Kidney (tissue), 14 donors: ENCODE data around the gene TMSB15A. TPM values are rescaled to one million over a fixed set of nuclear protein-coding genes. Genes with fewer than 3 reads are reported as not detected.
"Not testable (repeated sequence)": the region's sequence is repeated elsewhere in the genome, so short reads cannot be mapped to it uniquely, and the experiment has no call there.

Experiments used
- DNase-seq, 5 donors: peaks; one replicate each; pipeline ENCODE4 v3.0.0-alpha.2; 2013 to 2020
- FAIRE-seq: peaks from 2 replicates; lab custom pipeline; 2012; peaks lifted over from hg19 to GRCh38; lab: Jason Lieb, UNC
- H3K27ac ChIP-seq, 2 donors: one replicate each; pipeline ENCODE4 v1.7.0; 2013; ENCODE audit warnings: low read depth in 2 of 2, low read length in 2 of 2, inconsistent platforms in 1 of 2
- H3K27me3 ChIP-seq: one replicate; pipeline ENCODE4 v1.7.1; 2013; ENCODE audit warnings: low read length, inconsistent platforms; ENCODE audit not compliant: control insufficient read depth, insufficient read depth
- H3K36me3 ChIP-seq, 3 donors: one replicate each; pipeline versions ENCODE4 v1.7.0 to v1.7.1; 2013; ENCODE audit warnings: low read length in 3 of 3, control low read depth in 1 of 3, inconsistent platforms in 1 of 3; ENCODE audit not compliant: insufficient read depth in 3 of 3, control insufficient read depth in 2 of 3
- H3K4me1 ChIP-seq, 3 donors: one replicate each; pipeline versions ENCODE4 v1.7.0 to v1.7.1; 2013; ENCODE audit warnings: low read length in 3 of 3, inconsistent platforms in 1 of 3, low read depth in 1 of 3; ENCODE audit not compliant: control insufficient read depth in 2 of 3, insufficient read depth in 2 of 3
- H3K4me3 ChIP-seq, 3 donors: one replicate each; pipeline versions ENCODE4 v1.7.0 to v1.8.1; 2013; ENCODE audit warnings: low read length in 3 of 3, control low read depth in 1 of 3, inconsistent platforms in 1 of 3
- H3K9ac ChIP-seq, 3 donors: one replicate each; pipeline versions ENCODE4 v1.7.0 to v1.7.1; 2013; ENCODE audit warnings: low read length in 3 of 3, control low read depth in 1 of 3, inconsistent platforms in 1 of 3
- H3K9me3 ChIP-seq, 3 donors: one replicate each; pipeline versions ENCODE4 v1.7.0 to v1.7.1; 2013; ENCODE audit warnings: low read length in 3 of 3, control low read depth in 1 of 3, inconsistent platforms in 1 of 3; ENCODE audit not compliant: control insufficient read depth in 2 of 3, insufficient read depth in 1 of 3
- CTCF ChIP-seq: IDR thresholded peaks from 3 replicates; pipeline ENCODE4 v1.5.1; 2012; ENCODE audit warnings: mild to moderate bottlenecking, moderate library complexity, borderline replicate concordance; ENCODE audit not compliant: insufficient read depth; ENCODE audit errors: extremely low read depth
- intact Hi-C: fragments of 100-400 bp; cut with DNase I; formaldehyde crosslinking; loops from one replicate; pipeline ENCODE4 v1.11.1; 2022
- polyA plus RNA-seq: library from polyadenylated mRNA; stranded (reverse); fragments of 350-450 nt; fragmentation: Illumina TruSeq; extraction: RNeasy Lipid Tissue Mini Kit (QIAGEN cat#74804); gene quantifications from one replicate; pipeline ENCODE4 v1.2.3, GENCODE V29; 2014; ENCODE audit warnings: low read depth, low replicate concordance; ENCODE audit not compliant: insufficient read depth
- total RNA-seq: library from RNA; stranded (reverse); fragmentation: NEBNext Ultra II Directional; extraction: Animal tissue kit (Norgen Biotek cat#: 25700); gene quantifications from one replicate; pipeline ENCODE4 v1.2.1, GENCODE V29; 2021
- donor health status: control.
- donor health status: control.
- donor health status: control.
- donor health status: control.
- donor health status: control.
- donor health status: DM: yes; HTN: yes; CAD: no.
- donor health status: Normal renal cell carcinoma (clear cell type).

The TMSB15A gene
- total and polyA plus RNA-seq, 2 donors from 2014 or later: 1.8 TPM; not detected in 1

GRCh38 chrX:102491766-102492165 is 24.8 kb downstream of the TMSB15A start:
- H3K27ac ChIP-seq: no peak overlapping the region
- H3K9me3 ChIP-seq: no peaks in the 10 kb centered on the region
- no peaks in the 10 kb centered on the region for H3K36me3 ChIP-seq
- no peak for TF ChIP-seq CTCF
- H3K9ac ChIP-seq: no peak overlapping the region
- H3K27me3 ChIP-seq: no peaks in the 10 kb centered on the region
- H3K4me1 ChIP-seq: no peaks in the 10 kb centered on the region
- no peak for DNase-seq
- intact Hi-C loops: no loop called here
- H3K4me3 ChIP-seq: no peak overlapping the region
- peak; percentile 76 for FAIRE-seq

- H3K4me1 ChIP-seq, H3K36me3 ChIP-seq, DNase-seq, FAIRE-seq, H3K9ac ChIP-seq, H3K27ac ChIP-seq, H3K4me3 ChIP-seq, H3K27me3 ChIP-seq, intact Hi-C loops, H3K9me3 ChIP-seq: not testable (repeated sequence)
These were observed 37.8 kb downstream of the TMSB15A start for GRCh38 chrX:102478765-102479164.

GRCh38 chrX:102471762-102472220 is 44.7 kb downstream of the TMSB15A start, which contains the start of gene TCP11X2:
TCP11X2 (minus strand) TSS chrX:102471812.
- H3K9ac ChIP-seq, H3K4me3 ChIP-seq, FAIRE-seq, DNase-seq, intact Hi-C loops, H3K4me1 ChIP-seq, H3K36me3 ChIP-seq, H3K27ac ChIP-seq, H3K9me3 ChIP-seq, H3K27me3 ChIP-seq: not testable (repeated sequence)

- H3K4me3 ChIP-seq, H3K27ac ChIP-seq, H3K9ac ChIP-seq, intact Hi-C loops, DNase-seq, H3K4me1 ChIP-seq, H3K36me3 ChIP-seq, H3K27me3 ChIP-seq, H3K9me3 ChIP-seq: not testable (repeated sequence)
- peak; percentile 97 for FAIRE-seq
These were observed 46.3 kb downstream of the TMSB15A start for GRCh38 chrX:102470215-102470614.

Other genes starting within 250 kb of the TMSB15A start
- gene NXF2B, start 76.7 kb downstream of the TMSB15A start, total RNA-seq: 0.25 TPM
- not detected for gene NXF2B, start 76.7 kb downstream of the TMSB15A start, polyA plus RNA-seq
- not detected for gene TCP11X2, start 44.9 kb downstream of the TMSB15A start, total RNA-seq
- not detected for gene TCP11X2, start 44.9 kb downstream of the TMSB15A start, polyA plus RNA-seq
- gene ARMCX5, start 82.8 kb upstream of the TMSB15A start, total RNA-seq: 15.2 TPM
- 8.3 TPM for gene ARMCX5, start 82.8 kb upstream of the TMSB15A start, polyA plus RNA-seq
- 8.1 TPM for gene GPRASP1, start 134.7 kb upstream of the TMSB15A start, total RNA-seq
- gene GPRASP1, start 134.7 kb upstream of the TMSB15A start, polyA plus RNA-seq: 4.8 TPM
- 11.4 TPM for gene GPRASP2, start 195.7 kb upstream of the TMSB15A start, total RNA-seq
- 12.4 TPM for gene GPRASP2, start 195.7 kb upstream of the TMSB15A start, polyA plus RNA-seq
- gene GPRASP3, start 204.0 kb upstream of the TMSB15A start, total RNA-seq: 4.5 TPM
- gene GPRASP3, start 204.0 kb upstream of the TMSB15A start, polyA plus RNA-seq: 4.3 TPM